ENCODE results near the gene ROR1. TPM values are rescaled to one million over a fixed set of nuclear protein-coding genes. Genes with fewer than 3 reads are reported as not detected.

The ROR1 gene
- total RNA-seq, 3 donors from 2014 or later, result 3.1 to 19.8 (median 3.4) TPM

- intact Hi-C loops (cut with DNase I, micrococcal nuclease), result no loop called here
- Histone ChIP-seq H3K9me3 (no peaks in the 10 kb centered on the region), H3K36me3 (ENCODE audit: low read depth) (no peaks in the 10 kb centered on the region), H3K4me1 (ENCODE audit: low read depth) (no peaks in the 10 kb centered on the region), H3K4me3 (no peak overlapping the region)
- no peak for ATAC-seq
- DNase-seq, result no peak
- no peak for TF ChIP-seq CTCF (IDR thresholded peaks at IDR 0.05)
Observed at GRCh38 chr1:63880958-63881576, 107.2 kb downstream of the ROR1 start.

GRCh38 chr1:63882048-63882704, 108.4 kb downstream of the ROR1 start:
- Histone ChIP-seq H3K4me1 (ENCODE audit: low read depth) (no peaks in the 10 kb centered on the region), H3K9me3 (no peaks in the 10 kb centered on the region), H3K36me3 (ENCODE audit: low read depth) (no peaks in the 10 kb centered on the region), H3K4me3 (no peak overlapping the region)
- ATAC-seq (no peak), DNase-seq (no peak)
- intact Hi-C loops (cut with DNase I, micrococcal nuclease), result no loop called here
- no peak for TF ChIP-seq CTCF (IDR thresholded peaks at IDR 0.05)

GRCh38 chr1:63883494-63884235, 109.8 kb downstream of the ROR1 start:
- Histone ChIP-seq H3K36me3 (ENCODE audit: low read depth) (no peaks in the 10 kb centered on the region), H3K4me1 (ENCODE audit: low read depth) (no peaks in the 10 kb centered on the region), H3K9me3 (no peaks in the 10 kb centered on the region), H3K4me3 (no peak overlapping the region)
- TF ChIP-seq CTCF (IDR thresholded peaks at IDR 0.05), result no peak
- ATAC-seq, result no peak
- intact Hi-C loops (cut with DNase I, micrococcal nuclease), result no loop called here
- DNase-seq, result no peak

GRCh38 chr1:63884486-63884885, 110.7 kb downstream of the ROR1 start:
- Histone ChIP-seq H3K4me1 (ENCODE audit: low read depth) (no peaks in the 10 kb centered on the region), H3K9me3 (no peaks in the 10 kb centered on the region), H3K4me3 (no peak overlapping the region), H3K36me3 (ENCODE audit: low read depth) (no peaks in the 10 kb centered on the region)
- ATAC-seq, result no peak
- TF ChIP-seq CTCF (IDR thresholded peaks at IDR 0.05), result no peak
- DNase-seq, result no peak
- intact Hi-C loops (cut with DNase I, micrococcal nuclease), result no loop called here

GRCh38 chr1:63885899-63886298, 112.1 kb downstream of the ROR1 start:
- Histone ChIP-seq H3K4me3 (no peak overlapping the region), H3K4me1 (ENCODE audit: low read depth) (no peaks in the 10 kb centered on the region), H3K36me3 (ENCODE audit: low read depth) (no peaks in the 10 kb centered on the region), H3K9me3 (no peaks in the 10 kb centered on the region)
- ATAC-seq (no peak), DNase-seq (no peak)
- intact Hi-C loops (cut with DNase I, micrococcal nuclease), result no loop called here
- no peak for TF ChIP-seq CTCF (IDR thresholded peaks at IDR 0.05)

All from mucosa of descending colon (tissue), 3 donors.